HG03558 (cell line): ENCODE data around the gene HIGD2B.
A peak's percentile ranks its signal among the peaks of the same experiment; 100 is the strongest.
"Not testable (repeated sequence)": the region's sequence is repeated elsewhere in the genome, so short reads cannot be mapped to it uniquely, and the experiment has no call there.

ENCODE experiments used
- ATAC-seq: cut with Tn5 transposase; IDR thresholded peaks from one replicate; pipeline ENCODE4 v1.9.1; 2021; ENCODE audit warnings: moderate number of reproducible peaks; ENCODE audit not compliant: unreplicated experiment; ENCODE audit errors: extremely low read depth

HIGD2B gene, protein sequence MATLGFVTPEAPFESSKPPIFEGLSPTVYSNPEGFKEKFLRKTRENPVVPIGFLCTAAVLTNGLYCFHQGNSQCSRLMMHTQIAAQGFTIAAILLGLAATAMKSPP

DNA sequence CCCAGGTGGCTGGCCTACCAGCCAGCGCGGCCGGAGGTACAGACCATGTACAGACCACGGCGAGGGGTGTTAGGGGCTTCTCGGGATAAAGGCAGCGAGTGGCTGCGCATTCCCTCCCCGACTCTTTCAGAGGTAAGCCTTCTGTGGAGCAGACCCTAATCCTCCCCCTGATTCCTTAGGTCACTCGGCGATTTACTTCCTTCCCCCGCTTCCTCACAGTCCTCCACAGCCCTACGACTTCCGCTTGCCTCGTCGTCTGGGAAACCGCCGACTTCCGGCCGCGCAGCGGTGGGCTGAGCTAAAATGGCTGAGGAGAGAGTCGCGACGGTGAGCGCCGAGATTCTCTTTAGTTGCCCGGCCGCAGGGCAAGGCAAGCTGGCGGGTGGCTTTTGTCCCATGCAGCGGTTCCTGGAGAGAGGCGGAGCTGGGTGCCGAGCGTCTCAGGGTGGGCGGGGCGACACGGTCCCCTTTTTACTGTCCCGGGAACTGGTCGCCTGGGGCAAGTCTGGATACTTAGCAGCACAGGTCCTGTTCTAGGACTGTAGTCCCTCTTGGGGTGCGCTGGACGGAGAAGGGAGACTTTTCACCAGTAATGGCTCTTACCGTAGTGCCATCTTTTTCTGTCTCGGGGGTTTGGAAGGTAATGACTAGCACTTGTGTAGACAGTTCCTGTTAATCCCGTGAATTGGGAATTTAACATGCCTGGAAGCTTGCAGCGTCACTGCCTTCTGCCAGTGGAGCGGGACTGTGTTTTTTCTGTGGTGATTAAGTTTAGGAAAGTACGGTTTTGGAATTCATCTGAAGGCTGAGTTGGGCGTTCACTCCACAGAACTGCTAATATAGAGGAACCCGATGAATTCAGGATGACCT lies at the start of gene HIGD2B, which contains the start of gene BBS4:
Gene HIGD2B, minus strand, starts transcription at position 258 of the 870 bp plus-strand sequence. CDS start 9,808 bp downstream, outside the sequence.
Gene BBS4, plus strand, starts transcription at position 283 of the 870 bp plus-strand sequence. Its CDS starts 21 bp downstream, at position 304.
- peak; percentile 77 for ATAC-seq

DNA sequence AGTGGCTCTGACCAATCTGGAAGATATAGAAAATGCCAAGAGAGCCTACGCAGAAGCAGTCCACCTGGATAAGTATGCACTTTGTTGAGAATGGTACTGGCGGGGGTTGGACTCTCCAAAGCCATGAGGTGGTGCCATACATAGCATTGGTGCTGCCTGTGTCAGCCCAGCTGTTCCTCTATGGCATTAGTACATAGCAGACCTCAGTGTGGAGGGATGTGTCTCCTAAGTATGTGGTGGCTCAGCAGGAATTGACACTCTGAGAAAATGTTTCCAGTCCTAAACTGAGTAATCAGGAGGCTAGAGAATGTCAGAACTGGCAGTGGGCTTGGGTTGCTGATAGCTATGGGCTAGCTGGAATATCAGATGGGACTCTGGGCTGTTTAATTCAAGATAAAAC lies 49.1 kb upstream of the HIGD2B start:
- ATAC-seq: no peak

DNA sequence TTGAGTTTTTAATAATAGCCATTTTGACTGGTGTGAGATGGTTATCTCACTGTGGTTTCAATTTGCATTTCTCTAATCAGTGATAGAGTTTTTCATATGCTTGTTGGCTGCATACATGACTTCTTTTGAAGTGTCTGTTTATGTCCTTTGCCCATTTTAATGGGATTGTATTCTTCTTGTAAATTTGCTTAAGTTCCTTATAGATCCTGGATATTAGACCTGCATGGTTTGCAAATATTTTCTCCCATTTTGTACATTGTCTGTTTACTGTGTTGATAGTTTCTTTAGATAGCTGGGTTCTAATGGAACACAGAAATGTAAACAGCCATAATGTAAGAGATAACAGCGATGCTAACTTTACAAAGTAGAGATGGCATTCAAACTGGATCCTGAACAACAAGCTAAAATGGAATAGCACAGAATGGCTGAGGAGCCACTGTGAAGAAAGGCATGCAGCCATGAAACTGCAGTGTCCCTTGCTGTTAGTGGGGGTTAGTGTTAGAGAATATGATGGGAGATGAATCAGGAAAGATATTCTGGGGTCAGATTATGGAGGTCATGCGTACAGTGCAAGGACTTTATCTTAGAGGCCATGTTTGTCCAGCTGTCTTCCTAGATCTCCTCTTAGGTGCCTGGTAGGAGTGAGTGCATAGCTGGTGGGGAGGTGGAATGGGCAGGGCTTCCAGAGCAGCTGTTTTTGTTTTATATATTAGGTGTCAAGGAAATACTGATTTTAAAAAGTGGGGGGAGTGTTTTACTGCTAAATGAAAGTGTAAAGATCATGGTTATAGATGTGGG lies 48.2 kb upstream of the HIGD2B start:
- no peak for ATAC-seq

DNA sequence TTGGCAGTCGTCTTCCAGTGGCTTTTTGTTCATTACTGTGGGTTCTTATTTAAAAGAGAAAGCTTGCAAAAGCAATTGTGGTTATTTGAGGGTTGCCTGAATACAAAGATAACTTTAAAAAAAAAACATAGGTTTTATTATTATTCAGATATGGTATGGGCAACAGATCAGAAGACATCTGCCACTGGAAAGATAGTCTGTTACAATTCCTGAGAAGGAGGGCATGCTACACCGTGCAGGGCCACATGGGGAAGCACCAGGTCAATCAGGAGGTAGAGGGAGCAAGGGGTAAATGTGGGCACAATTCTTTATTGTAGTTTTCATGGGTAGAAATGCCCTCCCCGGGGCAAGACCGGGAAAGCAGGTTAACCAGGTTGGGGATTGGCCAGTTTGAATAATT lies 46.5 kb upstream of the HIGD2B start:
- ATAC-seq: no peak

DNA sequence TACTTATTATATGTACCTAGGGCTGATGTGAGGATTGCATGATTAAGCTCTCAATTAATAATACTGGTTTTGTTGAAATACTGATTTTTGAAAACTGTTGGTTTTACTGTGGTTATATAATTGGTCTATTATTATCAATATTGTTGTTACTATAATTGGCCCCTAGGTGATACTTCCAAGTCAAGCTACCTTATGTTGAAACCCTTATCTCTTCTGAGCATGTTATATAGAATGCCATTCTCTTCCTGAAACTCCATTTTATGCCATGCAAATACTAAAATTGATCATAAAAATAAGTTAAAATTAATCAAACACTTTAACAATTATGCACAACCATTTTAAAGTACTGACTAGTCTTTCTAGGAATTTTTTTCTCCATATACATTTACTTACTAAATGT lies 46.1 kb upstream of the HIGD2B start:
- ATAC-seq: no peak

DNA sequence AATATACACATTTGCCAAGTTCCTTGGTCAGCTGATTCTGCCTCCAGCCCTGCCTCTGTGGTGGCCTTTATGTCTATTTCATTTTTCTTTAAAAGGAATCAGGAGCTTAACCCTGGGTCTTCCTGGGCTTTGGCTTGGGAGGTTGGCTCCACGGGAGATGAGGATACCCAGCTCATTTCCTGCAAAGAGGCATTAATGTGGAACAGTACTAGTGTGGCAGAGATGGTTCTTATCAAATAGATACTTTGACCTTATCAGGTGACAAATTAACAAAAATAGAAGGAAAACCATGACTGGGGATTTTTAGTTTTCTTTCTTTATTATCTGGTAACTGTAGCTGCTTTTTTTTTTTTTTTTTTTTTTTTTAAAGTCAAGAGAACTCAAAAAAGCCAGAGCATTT lies 42.8 kb upstream of the HIGD2B start:
- no peak for ATAC-seq

DNA sequence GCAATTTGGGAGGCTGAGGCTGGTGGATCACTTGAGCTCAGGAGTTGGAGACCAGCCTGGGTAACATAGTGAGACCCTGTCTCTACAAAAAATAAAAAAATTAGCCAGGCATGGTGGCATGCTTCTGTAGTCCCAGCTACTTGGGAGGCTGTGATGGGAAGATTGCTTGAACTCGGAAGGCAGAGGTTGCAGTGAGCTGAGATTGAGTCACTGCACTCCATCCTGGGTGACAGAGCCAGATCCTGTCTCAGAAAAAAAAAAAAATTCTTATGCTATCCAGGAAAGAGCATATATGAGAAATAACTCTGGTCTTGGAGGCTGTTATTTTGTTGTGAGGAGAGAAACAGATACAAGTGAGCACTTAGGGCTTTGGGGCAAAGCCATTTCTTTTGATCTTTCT lies 42.3 kb upstream of the HIGD2B start:
- ATAC-seq: not testable (repeated sequence)

DNA sequence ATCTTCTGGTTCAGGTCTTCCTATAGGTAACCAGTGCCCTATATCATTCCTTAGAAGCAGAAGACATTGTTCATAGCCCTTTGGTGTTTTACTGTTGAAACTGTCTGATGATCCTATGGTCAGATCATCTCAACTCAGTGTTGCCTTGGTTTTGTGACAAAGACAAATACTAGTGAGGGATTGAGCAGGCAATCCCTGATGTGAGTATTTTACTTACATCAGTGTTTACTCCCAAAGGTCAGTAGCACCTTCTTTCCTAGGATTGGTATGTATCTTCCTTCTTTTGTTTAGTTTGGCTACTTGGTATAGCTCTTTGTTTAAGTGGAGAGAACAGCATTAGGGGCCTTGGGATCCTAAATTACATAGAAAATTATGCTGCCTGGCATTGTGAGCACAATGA lies 41.2 kb upstream of the HIGD2B start:
- no peak for ATAC-seq

DNA sequence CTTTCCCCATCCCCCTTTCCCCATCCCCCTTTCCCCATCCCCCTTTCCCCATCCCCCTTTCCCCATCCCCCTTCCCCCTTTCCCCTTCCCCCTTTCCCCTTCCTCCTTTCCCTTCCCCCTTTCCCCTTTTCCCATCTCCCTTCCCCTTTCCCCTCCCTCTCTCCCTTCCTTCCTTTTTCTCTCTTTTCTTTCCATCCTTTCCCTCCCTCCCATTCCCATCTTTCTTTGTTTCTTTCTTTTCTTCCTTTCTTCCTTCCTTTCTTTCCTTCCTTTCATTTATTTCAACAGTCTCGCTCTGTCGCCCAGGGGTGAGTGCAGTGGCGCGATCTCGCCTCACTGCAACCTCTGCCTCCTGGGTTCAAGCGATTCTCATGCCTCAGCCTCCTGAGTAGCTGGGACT lies 39.9 kb upstream of the HIGD2B start:
- not testable (repeated sequence) for ATAC-seq

DNA sequence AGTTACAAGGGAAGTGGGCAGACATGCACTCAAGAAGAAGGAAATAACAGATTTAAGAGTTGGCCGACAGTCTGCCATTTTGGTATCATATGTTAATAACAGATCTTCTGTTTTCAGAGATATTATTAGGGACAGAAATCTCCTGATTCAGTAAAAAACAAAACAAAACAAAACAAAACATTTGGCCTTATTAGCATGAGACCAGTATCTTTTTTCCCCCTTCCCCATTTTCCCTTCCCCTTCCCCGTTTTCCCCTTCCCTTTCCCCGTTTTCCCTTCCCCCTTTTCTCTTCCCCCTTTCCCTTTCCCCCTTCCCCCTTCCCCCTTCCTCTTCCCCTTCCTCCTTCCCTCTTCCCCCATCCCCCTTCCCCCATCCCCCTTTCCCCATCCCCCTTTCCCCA lies 39.5 kb upstream of the HIGD2B start:
- ATAC-seq: no peak

DNA sequence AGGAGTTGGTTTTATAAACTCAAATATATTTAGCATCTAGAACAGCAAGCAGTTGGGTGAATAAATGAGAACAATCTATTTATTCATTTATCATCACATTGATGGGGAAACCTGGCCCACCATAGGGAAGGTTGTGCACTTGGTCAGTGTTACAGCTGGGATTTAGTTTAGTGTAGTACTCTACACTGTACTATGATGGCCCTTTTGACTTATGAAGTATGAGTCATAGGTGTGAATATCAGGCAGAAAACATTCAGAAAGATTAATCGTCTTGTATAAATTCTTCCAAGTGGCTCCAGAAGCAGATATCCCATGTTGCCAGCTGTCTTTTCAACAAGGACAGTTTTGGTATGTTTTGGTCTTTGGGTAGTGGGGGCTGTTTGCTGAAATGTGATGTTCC lies 38.0 kb upstream of the HIGD2B start:
- ATAC-seq: no peak

DNA sequence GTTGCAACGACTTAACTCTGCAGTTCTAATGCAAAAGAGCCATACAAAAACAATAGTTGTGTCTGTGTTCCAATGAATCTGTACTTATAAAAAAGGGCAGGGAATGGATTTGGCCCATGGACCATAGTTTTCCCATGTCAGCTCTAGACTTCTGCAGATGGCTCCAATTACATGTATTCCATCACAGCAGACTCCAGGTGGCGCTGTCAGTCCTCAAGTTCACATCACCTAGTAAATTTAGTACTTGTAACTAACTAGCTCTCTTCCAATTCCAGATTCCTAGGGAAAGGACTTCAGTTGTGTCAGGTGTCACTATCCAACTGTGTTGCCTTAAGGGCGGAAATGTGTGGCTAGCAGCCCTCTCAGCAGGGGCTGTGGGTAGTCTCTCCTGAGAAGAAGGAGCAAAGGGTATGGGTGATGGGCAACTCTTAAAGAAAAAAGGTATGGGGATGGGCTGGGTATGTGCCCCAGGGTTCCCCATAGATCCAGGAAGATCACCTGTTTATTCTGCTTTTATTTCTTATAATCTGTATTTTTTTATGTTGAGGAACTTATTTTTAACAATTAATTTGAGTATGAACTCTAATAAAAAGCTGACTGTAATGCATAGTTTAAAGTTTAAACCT lies 36.2 kb upstream of the HIGD2B start:
- ATAC-seq: no peak

DNA sequence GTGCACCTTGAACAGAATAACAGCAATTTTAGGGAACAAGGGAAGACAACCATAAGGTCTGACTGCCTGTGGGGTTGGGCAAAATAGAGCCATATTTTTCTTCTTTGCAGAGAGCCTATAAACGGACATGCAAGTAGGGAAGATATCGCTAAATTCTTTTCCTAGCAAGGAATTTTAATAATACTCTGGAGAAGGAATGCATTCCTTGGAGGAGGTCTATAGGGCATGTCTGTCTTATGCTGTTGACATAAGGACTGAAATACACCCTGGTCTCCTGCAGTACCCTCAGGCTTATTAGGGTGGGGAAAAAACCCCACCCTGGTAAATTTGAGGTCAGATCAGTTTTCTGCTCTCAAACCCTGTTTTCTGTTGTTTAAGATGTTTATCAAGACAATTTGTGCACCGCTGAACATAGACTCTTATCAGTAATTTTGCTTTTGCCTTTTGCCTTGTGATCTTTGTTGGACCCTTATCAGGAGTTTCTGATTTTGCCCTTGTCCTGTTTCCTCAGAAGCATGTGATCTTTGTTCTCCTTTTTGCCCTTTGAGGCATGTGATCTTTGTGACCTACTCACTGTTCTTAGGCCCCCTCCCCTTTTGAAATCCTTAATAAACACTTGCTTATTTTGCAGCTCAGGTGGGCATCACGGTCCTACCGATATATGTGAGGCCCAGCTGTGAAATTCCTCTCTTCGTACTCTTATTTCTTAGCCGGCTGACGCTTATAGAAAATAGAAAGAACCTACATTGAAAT lies 22.7 kb upstream of the HIGD2B start:
- not testable (repeated sequence) for ATAC-seq

DNA sequence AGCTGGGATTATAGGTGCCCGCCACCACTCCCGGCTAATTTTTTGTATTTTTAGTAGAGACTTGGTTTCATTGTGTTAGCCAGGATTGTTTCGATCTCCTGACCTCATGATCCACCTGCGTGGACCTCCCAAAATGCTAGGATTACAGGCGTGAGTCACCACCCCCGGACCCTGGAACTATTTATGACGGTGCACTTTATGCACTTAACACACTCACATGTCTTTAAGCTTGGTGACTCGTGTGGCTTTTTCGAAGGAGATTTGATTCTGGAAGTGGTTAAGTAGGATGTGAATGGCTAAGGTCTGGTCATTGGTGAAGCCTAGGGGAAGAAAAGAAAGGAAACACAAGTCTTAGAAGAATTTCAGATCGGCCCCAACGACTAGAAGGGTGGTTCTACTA lies 20.3 kb upstream of the HIGD2B start:
- no peak for ATAC-seq

DNA sequence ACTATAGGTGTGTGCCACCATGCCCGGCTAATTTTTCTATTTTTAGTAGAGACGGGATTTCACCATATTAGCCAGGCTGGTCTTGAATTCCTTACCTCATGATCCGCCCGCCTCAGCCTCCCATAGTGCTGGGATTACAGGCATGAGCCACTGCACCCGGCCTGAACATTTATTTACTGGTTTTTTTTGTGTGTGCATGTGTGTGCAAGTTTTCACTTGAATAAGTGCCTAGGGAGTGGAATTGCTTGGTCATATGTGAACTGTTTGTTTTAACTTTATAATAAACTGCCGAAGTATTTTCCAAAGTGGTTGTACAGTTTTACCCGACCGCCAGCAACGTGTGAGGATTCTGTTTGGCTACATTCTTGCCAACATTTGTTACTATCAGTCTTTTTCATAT lies 14.1 kb upstream of the HIGD2B start:
- ATAC-seq: no peak

DNA sequence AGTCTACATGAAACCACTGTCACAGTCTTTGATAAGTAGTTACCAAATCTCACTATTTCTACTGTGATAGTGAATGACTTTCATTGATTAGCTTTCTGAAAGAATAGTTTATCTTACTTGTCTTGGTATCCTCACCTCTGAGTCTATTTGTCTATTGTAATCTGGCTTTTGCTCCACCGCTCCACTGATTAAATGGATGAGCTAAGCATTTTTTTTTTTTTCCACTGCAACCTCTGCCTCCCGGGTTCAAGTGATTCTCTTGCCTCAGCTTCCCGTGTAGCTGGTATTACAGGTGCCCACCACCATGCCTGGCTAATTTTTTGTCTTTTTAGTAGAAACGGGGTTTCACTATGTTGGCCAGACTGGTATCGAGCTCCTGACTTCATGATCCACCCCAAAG lies 13.0 kb upstream of the HIGD2B start:
- no peak for ATAC-seq

DNA sequence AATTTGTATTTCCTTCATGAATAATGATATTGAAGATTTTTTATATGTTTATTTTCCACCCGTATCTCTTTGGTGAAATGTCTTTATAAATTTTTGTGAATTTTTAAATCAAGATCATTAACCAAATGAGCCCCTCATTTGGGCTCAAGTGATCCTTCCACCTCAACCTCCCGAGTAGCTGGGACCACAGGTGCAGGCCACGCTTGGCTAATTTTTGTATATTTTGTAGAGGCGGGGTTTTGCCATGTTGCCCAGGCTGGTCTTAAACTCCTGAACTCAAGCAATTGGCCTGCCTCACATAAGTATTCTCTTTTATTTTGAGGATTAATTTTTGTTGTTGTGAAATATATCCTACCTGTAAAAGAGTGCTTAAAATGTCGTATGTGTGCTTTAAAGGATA lies 5.0 kb upstream of the HIGD2B start:
- no peak for ATAC-seq

DNA sequence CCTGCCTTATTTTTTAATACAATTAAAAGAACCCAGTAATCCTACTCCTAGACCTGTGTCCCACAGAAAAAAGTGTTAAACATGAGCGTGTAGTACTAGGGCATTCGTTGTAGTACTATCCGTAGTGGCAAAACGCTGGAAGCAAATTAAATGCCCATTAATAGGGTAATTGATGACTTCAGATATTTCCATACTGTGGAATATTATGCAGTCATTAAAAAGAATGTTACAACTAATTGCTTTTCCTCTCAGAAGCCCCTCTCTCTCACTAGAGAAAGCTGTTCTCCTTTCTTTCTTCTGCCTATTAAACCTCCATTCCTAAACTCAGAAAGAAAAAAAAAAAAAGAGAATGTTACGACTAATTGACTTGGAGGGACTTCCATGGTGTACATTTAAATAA lies 2.7 kb upstream of the HIGD2B start:
- ATAC-seq: no peak

DNA sequence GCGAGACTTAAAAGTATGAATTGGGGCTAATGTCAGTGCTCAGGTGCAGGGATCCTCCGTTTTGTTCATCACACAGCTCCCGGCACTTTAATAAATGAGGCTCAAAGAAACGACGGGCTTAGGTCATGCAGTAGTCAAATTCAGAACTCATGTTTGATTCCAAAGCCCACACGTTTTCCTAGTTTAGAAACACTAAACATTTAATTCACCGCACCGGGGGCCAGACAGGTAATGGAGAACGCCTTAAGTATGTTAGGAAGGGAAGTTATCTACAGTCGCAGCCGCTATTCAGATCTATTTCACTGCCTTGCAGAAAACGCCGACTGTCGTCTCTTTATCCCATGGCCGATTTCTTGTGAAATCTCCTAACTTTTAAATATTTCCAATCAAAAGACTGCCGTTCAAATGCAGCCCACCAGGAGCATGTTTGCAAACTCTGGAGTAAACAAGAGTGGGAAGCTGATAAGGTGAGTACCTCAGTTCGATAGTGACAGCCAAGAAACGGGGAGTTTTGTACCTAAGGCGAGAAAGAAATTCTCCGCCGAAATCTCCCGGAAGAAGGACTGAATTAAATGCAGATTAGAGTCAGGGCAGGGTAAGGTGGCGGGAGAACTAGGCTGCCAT lies 569 bp downstream of the HIGD2B start:
- peak; percentile 20 for ATAC-seq

DNA sequence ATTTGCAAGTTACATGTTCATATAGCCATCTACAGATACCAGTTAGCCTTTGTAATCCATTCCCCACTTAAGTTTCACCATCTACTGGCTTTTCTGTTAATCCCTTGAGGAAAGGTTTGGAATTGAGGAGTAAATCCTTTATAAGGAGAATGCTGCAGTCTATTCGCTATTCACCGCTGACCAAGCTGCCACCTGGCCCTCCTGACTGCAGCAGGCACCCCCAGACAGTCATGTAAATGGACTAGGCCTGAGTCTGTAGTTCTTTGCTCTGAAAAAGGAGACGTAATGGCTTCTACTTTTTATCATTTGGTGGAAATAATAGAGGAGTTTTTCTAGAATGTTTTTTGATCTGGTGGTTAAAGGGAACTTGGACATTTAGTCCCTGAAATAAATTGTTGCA lies 3.2 kb downstream of the HIGD2B start:
- no peak for ATAC-seq
